GM21529 (cell line): ENCODE data around the gene KCNMA1.
"Not testable (repeated sequence)": the region's sequence is repeated elsewhere in the genome, so short reads cannot be mapped to it uniquely, and the experiment has no call there.

Experiments used
- ATAC-seq: cut with Tn5 transposase; IDR thresholded peaks from one replicate; pipeline ENCODE4 v1.9.1; 2021; ENCODE audit not compliant: unreplicated experiment

The KCNMA1 gene

GRCh38 chr10:77664696-77665095, 27.1 kb upstream of the KCNMA1 start:
- no peak for ATAC-seq

- no peak for ATAC-seq
Measured at GRCh38 chr10:77664008-77664407, 26.4 kb upstream of the KCNMA1 start.

DNA sequence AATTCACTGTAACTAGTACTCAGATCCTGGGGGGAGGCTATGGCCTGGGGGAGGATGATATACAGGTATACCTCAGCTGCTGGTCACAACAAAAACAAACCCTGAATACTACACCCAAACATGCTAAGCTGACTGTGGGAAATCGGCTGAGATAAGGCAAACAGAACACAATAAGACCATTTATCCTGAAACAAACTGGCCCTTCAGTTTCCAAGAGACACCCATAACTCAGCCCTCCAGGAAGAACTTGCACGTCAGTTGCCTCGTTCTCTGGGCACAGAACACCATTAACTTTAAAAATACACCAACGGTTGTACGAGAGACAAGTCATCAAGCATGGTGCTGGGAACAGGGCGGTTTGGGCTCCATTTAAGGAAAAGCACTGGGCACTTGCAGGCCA, 24.1 kb upstream of the KCNMA1 start:
- no peak for ATAC-seq

- no peak for ATAC-seq
Measured at GRCh38 chr10:77661100-77661499, 23.5 kb upstream of the KCNMA1 start.

GRCh38 chr10:77659046-77659670, 21.6 kb upstream of the KCNMA1 start:
- ATAC-seq: not testable (repeated sequence)

DNA sequence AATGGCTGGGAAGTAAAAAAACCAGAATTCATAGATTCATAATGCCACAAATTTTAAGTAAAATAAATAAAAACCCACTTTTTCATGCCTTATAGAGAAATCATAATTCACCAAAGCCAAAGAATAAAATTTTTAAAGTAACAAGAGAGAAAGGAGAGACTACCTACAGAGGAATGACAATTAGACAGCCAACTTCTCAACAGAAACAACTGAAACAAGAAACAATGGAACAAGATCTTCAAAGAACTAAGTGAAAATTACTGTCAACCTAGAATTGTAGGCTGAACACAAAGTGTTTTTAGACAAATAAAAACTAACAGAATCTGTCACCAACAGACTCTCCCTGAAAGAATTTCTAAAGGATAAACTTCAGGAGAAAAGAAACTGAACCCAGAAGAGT, 15.6 kb upstream of the KCNMA1 start:
- no peak for ATAC-seq

GRCh38 chr10:77649333-77650331, 12.0 kb upstream of the KCNMA1 start:
- peak; percentile 55 for ATAC-seq

DNA sequence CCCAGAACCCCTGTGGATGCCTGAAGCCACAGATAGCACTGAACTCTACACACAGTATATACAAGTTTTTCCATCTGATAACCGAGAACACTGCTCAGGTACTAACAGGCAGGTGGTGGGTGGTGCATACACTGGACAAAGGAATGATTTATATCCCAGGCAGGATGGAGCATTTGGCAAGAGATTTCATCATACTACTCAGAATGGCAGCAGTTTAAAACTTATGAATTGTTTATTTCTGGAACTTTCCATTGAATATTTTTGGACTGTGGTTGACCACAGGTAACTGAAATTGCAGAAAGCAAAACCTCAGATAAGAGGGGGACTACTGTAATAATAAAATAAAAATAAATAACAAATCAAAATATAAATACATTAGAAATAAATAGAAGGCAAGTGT, 10.9 kb upstream of the KCNMA1 start:
- no peak for ATAC-seq

DNA sequence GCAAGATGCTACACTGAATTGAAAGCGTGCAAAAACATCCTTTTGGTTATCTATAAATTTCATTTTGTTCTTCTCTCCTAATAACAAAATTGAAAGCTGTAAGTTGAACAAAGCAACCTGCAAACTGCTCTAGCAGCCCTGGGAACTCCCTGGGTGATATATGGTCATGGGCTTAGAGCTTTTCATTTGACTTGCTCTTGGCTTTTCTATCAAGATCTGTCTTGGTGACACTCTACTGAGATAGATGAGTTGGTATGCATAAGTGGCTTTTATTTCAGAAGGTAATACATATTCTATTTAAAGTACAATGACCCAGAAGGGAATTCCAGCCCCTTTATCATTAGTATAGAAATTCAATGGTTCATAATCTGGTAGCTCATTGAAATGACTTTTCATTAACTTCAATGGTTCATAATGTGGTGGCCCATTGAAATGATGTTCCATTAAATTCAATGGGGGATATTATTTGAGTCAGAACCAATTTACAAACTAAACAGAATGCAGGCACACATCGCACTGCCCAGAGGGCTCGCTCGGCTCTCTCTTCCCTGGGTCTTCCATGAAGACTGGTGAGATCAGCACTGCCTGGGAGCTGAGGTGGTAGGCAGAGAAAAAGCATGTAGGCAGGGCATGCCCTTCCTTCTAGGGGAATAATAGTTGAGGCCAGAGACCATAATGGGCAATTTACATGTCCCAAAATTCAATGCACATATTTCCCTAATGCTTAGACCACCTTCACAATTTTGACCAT, 10.1 kb upstream of the KCNMA1 start:
- no peak for ATAC-seq

- ATAC-seq: no peak
Measured at GRCh38 chr10:77644557-77645243, 7.1 kb upstream of the KCNMA1 start.

- ATAC-seq: no peak
Measured at GRCh38 chr10:77643795-77644468, 6.3 kb upstream of the KCNMA1 start.

- peak; percentile 40 for ATAC-seq
Measured at GRCh38 chr10:77641788-77642397, 4.3 kb upstream of the KCNMA1 start.

DNA sequence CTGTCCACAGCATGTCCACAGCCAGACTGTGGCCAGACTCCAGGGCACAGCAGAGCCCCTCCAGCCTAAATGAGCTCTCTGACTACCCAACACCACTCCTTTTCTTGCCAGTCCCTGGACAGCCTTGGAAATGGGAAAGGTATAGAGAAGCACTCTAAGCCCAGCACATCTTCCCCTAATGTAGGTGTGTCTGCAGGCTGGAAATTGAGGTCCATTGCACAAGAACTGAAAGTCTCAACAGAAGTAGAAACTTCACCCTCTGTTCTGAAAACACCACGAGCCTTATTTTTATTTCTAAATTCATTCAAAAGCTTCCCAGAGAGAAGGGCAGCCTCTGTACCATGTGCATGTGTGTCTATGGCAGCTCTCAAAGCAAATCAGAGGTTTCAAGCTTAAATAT, 3.7 kb upstream of the KCNMA1 start:
- ATAC-seq: no peak

DNA sequence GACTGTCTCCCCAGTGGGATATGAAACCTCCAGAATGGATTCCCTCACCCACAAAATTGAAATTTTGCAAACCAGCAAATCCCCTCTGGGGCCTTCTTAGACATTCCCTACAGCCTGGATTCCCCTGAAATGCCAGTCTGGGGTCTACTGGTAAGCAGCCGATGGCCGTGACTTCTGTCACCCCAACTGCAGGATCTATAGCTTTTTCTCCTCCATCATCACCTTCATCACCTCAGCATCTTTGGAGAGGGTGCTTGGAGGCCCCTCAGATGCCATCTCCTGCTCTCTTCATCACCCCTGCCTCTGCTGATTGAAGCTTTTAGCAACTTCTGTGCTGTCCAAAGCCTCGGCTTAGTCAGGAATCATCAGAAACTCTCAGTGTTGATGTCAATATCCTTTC, 2.6 kb upstream of the KCNMA1 start:
- ATAC-seq: no peak

DNA sequence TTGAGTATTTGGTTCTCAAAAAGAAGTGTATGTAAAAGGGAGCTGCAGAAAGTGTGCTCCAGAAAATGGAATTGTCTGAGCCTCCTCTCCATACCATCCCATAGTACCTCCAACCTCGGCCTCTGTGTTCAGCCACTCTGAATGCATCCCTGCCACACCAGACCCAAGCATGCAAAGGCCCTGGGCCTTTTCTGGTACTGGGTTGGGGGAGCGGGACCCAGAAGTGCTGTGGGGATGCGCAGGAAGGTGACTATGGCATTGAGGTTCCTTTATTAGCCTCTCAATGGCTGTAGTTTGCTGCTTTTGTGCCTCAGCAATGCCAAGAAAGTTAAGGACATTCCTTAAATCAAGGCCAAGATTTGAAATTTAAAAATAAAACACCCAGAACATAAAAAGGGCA, 2.1 kb upstream of the KCNMA1 start:
- no peak for ATAC-seq

- ATAC-seq: no peak
Measured at GRCh38 chr10:77638321-77639101, 903 bp upstream of the KCNMA1 start.

DNA sequence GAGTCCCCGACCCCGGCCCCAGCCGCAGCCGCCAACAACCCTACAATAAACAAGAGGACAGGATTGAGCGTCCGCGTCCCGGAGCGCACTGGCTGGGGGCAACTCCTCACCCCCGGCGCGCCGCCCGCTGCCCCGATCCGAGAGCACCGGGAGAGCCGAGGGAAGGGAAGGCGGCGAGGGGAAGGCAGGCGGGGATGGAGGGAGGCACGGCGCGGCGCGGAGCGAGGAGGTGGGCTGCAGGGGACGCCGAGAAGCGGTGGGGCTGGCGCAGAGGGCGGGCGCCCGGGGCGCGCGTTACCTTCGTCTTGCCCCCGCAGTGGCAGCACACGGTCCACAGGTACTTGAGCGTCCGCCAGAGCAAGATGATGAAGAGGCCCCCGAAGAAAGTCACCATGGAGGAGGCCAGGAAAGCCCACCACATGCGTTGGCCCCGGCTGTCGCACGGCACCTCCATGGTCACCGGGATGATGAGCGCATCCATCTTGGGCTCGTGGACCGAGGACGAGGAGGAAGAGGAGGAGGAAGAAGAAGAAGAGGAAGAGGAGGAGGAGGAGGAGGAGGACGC, 559 bp downstream of the KCNMA1 start:
- no peak for ATAC-seq

DNA sequence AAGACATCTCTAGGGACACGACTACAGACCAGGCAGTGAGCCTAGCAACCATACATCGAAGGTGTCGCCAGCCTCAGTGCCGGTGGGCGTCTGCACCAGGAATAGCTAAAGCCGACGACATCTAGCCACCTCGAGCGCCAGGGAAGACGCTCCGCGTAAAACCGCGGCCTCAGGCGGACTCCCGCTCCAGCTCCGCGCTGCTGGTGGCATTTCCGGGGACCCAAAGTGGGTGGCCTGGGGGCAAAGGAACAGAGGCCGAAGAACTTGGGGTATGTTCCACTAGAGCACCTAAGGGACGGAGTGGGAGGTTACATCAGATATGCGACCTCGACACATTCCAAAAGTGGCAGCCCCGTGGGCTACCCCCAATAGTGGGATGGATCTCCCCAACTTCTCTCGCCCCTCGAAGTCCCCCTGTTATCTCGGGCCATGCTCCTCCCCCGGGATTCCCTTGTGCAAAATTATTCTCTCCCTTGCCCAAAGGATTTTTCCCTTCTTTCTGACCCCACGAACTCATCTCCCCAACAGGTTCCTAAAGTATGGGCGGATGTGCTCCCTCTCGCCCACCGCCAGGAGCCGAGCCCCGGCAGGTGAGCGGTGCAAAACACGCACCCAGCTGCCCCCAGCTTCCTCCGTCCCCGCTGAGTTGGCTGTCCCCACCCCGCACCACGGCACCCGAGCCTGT, 1.2 kb downstream of the KCNMA1 start:
- no peak for ATAC-seq
